ENCODE data around the gene INCENP. TPM values are rescaled to one million over a fixed set of nuclear protein-coding genes. Genes with fewer than 3 reads are reported as not detected.

INCENP gene
- total RNA-seq, 1 experiment from 2014 or later: 154 TPM

DNA sequence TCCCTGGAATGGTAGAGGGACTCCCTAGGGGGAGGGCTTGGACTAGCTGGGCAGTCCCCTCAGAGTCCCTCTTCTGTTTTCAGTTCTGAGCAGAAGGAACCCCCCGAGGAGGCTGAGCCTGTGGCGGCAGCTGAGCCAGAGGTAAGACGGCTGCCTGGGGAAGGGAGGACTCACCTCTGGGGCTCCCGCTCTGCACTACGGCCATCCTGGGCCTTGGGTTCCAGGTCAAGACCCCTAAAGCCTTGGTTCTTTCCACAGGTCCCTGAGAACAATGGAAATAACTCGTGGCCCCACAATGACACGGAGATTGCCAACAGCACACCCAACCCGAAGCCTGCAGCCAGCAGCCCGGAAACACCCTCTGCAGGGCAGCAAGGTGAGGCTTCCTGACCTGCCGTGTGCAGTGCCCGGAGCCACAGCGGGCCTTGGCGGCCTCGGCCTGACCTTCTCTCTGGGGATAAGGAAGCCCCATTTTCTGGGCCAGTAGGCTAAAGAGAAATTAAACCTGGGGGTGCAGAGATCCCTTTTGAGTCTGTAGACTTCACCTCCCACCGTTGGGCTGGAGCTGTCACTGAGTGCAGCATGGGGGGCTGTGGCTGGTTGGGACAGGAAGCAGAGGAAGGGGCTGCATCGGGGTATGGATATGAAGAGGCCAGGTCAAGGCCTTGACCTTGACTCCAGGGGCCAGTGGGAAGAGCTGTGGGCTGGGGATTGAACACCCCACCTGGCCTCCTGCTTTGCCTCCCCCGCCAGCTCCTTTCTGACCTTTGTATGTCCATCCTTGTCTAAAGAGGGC, 15.0 kb downstream of the INCENP start:
- Histone ChIP-seq H3K79me2 (ENCODE audit: low read depth) (peaks cover 27% of the 10 kb centered on the region), H3F3A (ENCODE audit: insufficient read depth, low read depth) (no peaks in the 10 kb centered on the region), H3K27ac (no peak overlapping the region), H4K20me1 (ENCODE audit: insufficient read depth) (peaks cover 37% of the 10 kb centered on the region), H3K4me3 (no peak overlapping the region), H3K9me3 (ENCODE audit: insufficient read depth, low read depth) (no peaks in the 10 kb centered on the region), H3K4me2 (no peak overlapping the region), H3K9me2 (ENCODE audit: insufficient read depth) (no peaks in the 10 kb centered on the region), H3K27me3 (ENCODE audit: insufficient read depth, low read depth) (no peaks in the 10 kb centered on the region), H3K4me1 (replicated peaks; ENCODE audit: insufficient read depth) (no peaks in the 10 kb centered on the region), H2AFZ (no peak overlapping the region), H3K36me3 (ENCODE audit: low read depth) (peaks cover 23% of the 10 kb centered on the region; the same call in 1 of the 2 replicates)
- ChIA-PET POLR2A (ENCODE audit: unreplicated experiment) (no interaction called here), CTCF (no interaction called here)
- intact Hi-C loops (cut with micrococcal nuclease; ENCODE audit: unreplicated experiment): no loop called here
- no TSS peak for BruUV-seq (replicated peaks)
- DNase-seq: no peak
- no peak for TF ChIP-seq EZH2 (IDR thresholded peaks at IDR 0.05; ENCODE audit: low read depth)
- TF ChIP-seq, protein P1, sequence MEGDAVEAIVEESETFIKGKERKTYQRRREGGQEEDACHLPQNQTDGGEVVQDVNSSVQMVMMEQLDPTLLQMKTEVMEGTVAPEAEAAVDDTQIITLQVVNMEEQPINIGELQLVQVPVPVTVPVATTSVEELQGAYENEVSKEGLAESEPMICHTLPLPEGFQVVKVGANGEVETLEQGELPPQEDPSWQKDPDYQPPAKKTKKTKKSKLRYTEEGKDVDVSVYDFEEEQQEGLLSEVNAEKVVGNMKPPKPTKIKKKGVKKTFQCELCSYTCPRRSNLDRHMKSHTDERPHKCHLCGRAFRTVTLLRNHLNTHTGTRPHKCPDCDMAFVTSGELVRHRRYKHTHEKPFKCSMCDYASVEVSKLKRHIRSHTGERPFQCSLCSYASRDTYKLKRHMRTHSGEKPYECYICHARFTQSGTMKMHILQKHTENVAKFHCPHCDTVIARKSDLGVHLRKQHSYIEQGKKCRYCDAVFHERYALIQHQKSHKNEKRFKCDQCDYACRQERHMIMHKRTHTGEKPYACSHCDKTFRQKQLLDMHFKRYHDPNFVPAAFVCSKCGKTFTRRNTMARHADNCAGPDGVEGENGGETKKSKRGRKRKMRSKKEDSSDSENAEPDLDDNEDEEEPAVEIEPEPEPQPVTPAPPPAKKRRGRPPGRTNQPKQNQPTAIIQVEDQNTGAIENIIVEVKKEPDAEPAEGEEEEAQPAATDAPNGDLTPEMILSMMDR (conservative IDR thresholded peaks at IDR 0.05): no peak

GRCh38 chr11:62139526-62140303, 15.9 kb downstream of the INCENP start:
- Histone ChIP-seq H3K9me2 (ENCODE audit: insufficient read depth) (no peaks in the 10 kb centered on the region), H4K20me1 (ENCODE audit: insufficient read depth) (peaks cover 31% of the 10 kb centered on the region), H3K36me3 (ENCODE audit: low read depth) (peaks cover 25% of the 10 kb centered on the region), H3K4me2 (no peak overlapping the region), H3K79me2 (ENCODE audit: low read depth) (peaks cover 21% of the 10 kb centered on the region), H2AFZ (no peak overlapping the region), H3K9me3 (ENCODE audit: insufficient read depth, low read depth) (no peaks in the 10 kb centered on the region), H3K4me3 (no peak overlapping the region), H3K27ac (no peak overlapping the region), H3F3A (ENCODE audit: insufficient read depth, low read depth) (no peaks in the 10 kb centered on the region), H3K4me1 (replicated peaks; ENCODE audit: insufficient read depth) (no peaks in the 10 kb centered on the region), H3K27me3 (ENCODE audit: insufficient read depth, low read depth) (no peaks in the 10 kb centered on the region)
- no peak for DNase-seq
- ChIA-PET CTCF (no interaction called here), POLR2A (ENCODE audit: unreplicated experiment) (no interaction called here)
- TF ChIP-seq, protein P1 (conservative IDR thresholded peaks at IDR 0.05): no peak
- TF ChIP-seq EZH2 (IDR thresholded peaks at IDR 0.05; ENCODE audit: low read depth): no peak
- BruUV-seq (replicated peaks): no TSS peak
- intact Hi-C loops (cut with micrococcal nuclease; ENCODE audit: unreplicated experiment): no loop called here

- Histone ChIP-seq H3F3A (ENCODE audit: insufficient read depth, low read depth) (no peaks in the 10 kb centered on the region), H3K27me3 (ENCODE audit: insufficient read depth, low read depth) (no peaks in the 10 kb centered on the region), H3K9me2 (ENCODE audit: insufficient read depth) (no peaks in the 10 kb centered on the region), H3K4me3 (no peak overlapping the region), H3K4me1 (replicated peaks; ENCODE audit: insufficient read depth) (no peaks in the 10 kb centered on the region), H3K79me2 (ENCODE audit: low read depth) (peaks cover 13% of the 10 kb centered on the region), H3K36me3 (ENCODE audit: low read depth) (peaks cover 32% of the 10 kb centered on the region), H3K4me2 (no peak overlapping the region), H3K27ac (no peak overlapping the region), H2AFZ (no peak overlapping the region), H4K20me1 (ENCODE audit: insufficient read depth) (peaks cover 23% of the 10 kb centered on the region), H3K9me3 (ENCODE audit: insufficient read depth, low read depth) (no peaks in the 10 kb centered on the region)
- BruUV-seq (replicated peaks): no TSS peak
- intact Hi-C loops (cut with micrococcal nuclease; ENCODE audit: unreplicated experiment): no loop called here
- CTCF ChIA-PET: no interaction called here
- POLR2A ChIA-PET (ENCODE audit: unreplicated experiment): no interaction called here
- no peak for TF ChIP-seq EZH2 (IDR thresholded peaks at IDR 0.05; ENCODE audit: low read depth)
- TF ChIP-seq, protein P1 (conservative IDR thresholded peaks at IDR 0.05): no peak
- no peak for DNase-seq
These were observed 16.7 kb downstream of the INCENP start for GRCh38 chr11:62140304-62141110.

All from PC-9 (cell line).